Testis (tissue), 3 donors: ENCODE data around the gene EFTUD2. TPM values are rescaled to one million over a fixed set of nuclear protein-coding genes. Genes with fewer than 3 reads are reported as not detected.

Experiments
- DNase-seq: peaks from one replicate; pipeline ENCODE4 v3.0.0-alpha.2; 2019
- H3K27ac ChIP-seq, 2 donors: fragments of 200-600 bp; sonication (generic); one replicate each; pipeline ENCODE4 v1.5.1; 2019
- H3K27me3 ChIP-seq: fragments of 200-600 bp; sonication (generic); one replicate; pipeline ENCODE4 v1.5.1; 2019
- H3K36me3 ChIP-seq: fragments of 200-600 bp; sonication (generic); one replicate; pipeline ENCODE4 v1.5.1; 2017; ENCODE audit warnings: low read depth; ENCODE audit errors: missing control alignments
- H3K4me1 ChIP-seq: fragments of 200-600 bp; sonication (generic); one replicate; pipeline ENCODE4 v1.5.1; 2019
- H3K4me3 ChIP-seq, 2 donors: fragments of 200-600 bp; sonication (generic); one replicate each; pipeline ENCODE4 v1.5.1; 2017 to 2019
- H3K9me3 ChIP-seq: fragments of 200-600 bp; sonication (generic); one replicate; pipeline ENCODE4 v1.5.1; 2017
- POLR2A ChIP-seq: fragments of 450-650 bp; IDR thresholded peaks from one replicate; pipeline ENCODE4 v1.6.1; 2017; ENCODE audit warnings: antibody characterized with exemption, mild to moderate bottlenecking, moderate library complexity
- WGBS, 2 donors: methylation state at CpG; one replicate each; pipeline ENCODE4 v1.1.5; 2018; 5-methylcytosine and 5-hydroxymethylcytosine counted together
- intact Hi-C: fragments of 100-400 bp; cut with DNase I; formaldehyde crosslinking; loops from one replicate; pipeline ENCODE4 v1.15.1; 2023; ENCODE audit warnings: low total_unique reads
- polyA plus RNA-seq: library from polyadenylated mRNA; stranded (reverse); fragments of 350-450 nt; fragmentation: Illumina TruSeq; extraction: RNeasy Lipid Tissue Mini Kit (QIAGEN cat#74804); gene quantifications from one replicate; pipeline ENCODE4 v1.2.3, GENCODE V29; 2014; ENCODE audit warnings: low read depth, low replicate concordance; ENCODE audit not compliant: insufficient read depth
- total RNA-seq, 2 donors: library from RNA; depleted of rRNA; stranded (reverse); fragments of >200 nt; gene quantifications; one replicate each; pipeline ENCODE4 v1.2.3, GENCODE V29; 2016
- TF ChIP-seq, protein P1 (sequence below), 3 experiments: fragments of 450-650 bp in 2 of 3; fragments of 200-600 bp in 1 of 3; sonication (generic) in 1 of 3; IDR thresholded peaks; one replicate each; pipeline ENCODE4 v1.5.1; 2016 to 2019; ENCODE audit warnings: antibody characterized with exemption in 3 of 3, mild to moderate bottlenecking in 2 of 3, moderate library complexity in 1 of 3

The EFTUD2 gene
- total and polyA plus RNA-seq, 3 donors from 2014 or later: 95.5 to 131 (median 124) TPM

DNA sequence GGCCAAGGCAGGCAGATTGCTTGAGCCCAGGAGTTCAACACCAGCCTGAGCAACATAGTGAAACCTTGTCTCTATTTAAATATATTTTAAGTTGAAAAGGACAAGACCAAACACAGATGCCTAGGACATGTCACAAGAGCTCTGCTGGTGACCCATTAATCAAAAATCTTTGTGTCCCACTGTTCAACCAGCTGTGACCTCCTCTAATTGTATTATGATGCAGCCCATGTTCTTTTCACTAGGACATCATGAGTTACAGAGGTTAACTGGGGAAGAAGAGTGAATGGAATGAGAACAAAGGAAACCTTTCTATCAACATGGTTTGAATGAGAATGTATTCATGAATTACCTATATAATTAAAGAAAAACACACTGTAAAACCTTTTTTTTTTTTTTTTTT lies 7.0 kb downstream of the EFTUD2 start:
- H3K9me3 ChIP-seq: no peaks in the 10 kb centered on the region
- no peak for DNase-seq
- H3K36me3 ChIP-seq: no peaks in the 10 kb centered on the region
- no peak overlapping the region for H3K27ac ChIP-seq
- H3K27me3 ChIP-seq: no peaks in the 10 kb centered on the region
- H3K4me1 ChIP-seq: peaks cover 8% of the 10 kb centered on the region
- no peak overlapping the region for H3K4me3 ChIP-seq
- intact Hi-C loops: no loop called here
- no peak for TF ChIP-seq POLR2A

DNA sequence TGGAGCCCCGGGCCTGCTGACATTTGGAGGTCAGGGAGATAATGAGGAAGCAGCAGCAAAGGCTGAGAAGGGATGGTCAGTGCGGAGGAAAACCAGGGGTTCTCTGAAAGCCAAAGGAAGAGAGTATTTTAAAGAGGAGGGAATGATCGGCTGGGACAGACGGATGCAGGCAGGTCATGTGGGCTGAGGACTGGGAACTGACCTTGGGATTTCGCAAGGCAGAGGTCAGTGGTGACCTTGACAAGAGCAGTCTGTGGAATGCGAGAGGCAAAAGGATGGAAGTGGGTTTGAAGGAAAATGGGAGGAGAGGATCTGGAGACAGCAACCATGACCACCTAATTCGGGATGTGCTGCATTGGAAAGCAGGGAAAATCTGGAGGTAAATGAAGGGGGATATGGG lies 10.2 kb downstream of the EFTUD2 start:
- Histone ChIP-seq H3K36me3 (no peaks in the 10 kb centered on the region), H3K27me3 (no peaks in the 10 kb centered on the region), H3K27ac (no peak overlapping the region), H3K9me3 (no peaks in the 10 kb centered on the region), H3K4me3 (no peak overlapping the region), H3K4me1 (peaks cover 8% of the 10 kb centered on the region)
- WGBS, 2 donors: 40 to 53% methylated on average over 7 of the region's 7 CpGs
- no peak for DNase-seq
- intact Hi-C loops: no loop called here
- TF ChIP-seq POLR2A: no peak
- TF ChIP-seq, protein P1, sequence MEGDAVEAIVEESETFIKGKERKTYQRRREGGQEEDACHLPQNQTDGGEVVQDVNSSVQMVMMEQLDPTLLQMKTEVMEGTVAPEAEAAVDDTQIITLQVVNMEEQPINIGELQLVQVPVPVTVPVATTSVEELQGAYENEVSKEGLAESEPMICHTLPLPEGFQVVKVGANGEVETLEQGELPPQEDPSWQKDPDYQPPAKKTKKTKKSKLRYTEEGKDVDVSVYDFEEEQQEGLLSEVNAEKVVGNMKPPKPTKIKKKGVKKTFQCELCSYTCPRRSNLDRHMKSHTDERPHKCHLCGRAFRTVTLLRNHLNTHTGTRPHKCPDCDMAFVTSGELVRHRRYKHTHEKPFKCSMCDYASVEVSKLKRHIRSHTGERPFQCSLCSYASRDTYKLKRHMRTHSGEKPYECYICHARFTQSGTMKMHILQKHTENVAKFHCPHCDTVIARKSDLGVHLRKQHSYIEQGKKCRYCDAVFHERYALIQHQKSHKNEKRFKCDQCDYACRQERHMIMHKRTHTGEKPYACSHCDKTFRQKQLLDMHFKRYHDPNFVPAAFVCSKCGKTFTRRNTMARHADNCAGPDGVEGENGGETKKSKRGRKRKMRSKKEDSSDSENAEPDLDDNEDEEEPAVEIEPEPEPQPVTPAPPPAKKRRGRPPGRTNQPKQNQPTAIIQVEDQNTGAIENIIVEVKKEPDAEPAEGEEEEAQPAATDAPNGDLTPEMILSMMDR (IDR thresholded peaks at IDR 0.05): no peak

DNA sequence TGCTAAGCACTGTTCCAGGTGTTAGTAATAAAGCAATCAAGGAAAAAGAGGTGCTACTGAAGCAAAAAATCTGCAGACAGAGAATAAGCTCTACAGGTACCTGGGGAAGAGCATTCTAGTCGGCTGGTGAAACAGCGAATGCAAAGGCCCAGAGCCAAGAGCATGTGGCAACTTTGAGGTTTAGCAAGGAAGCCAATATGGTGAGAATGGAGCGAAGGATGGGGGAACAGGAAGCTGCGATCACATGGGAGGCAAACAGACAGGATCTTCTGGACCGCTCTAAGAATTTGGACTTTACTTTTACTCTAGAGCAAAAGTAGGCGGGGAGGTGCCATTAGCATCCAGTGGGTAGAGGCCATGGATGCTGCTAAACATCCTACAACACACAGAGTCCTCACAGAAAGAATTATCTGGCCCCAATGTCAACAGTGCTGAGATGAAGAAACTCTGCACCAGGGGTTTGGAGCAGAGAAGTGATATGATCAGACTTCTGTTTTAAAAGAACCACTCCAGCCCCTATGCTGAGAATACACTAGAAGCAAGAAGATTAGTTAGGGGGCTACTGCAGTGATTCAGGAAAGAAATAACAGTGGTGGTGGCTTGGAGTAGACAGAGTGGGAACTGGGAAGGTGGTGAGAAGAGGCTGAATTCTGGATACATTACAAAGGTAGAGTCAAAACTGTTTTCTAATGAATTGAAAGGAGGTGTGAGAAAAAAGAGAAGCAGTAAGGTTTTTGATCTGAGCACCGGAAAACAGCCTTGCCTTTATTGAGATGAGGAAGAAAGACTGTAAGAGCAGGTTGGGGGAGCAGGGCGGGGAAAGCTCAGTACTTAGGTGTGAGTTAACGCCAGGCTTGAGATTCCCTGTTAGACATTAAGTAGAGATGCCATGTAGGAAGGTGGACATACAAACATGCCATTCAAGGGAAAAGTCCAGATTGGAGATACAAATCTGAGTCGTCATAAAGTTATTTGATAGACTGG lies 11.0 kb downstream of the EFTUD2 start:
- DNase-seq: no peak
- H3K27ac ChIP-seq: no peak overlapping the region
- no peak overlapping the region for H3K4me3 ChIP-seq
- H3K9me3 ChIP-seq: no peaks in the 10 kb centered on the region
- no peaks in the 10 kb centered on the region for H3K27me3 ChIP-seq
- no peaks in the 10 kb centered on the region for H3K36me3 ChIP-seq
- TF ChIP-seq, protein P1 (IDR thresholded peaks at IDR 0.05): no peak
- TF ChIP-seq POLR2A: no peak
- peaks cover 8% of the 10 kb centered on the region for H3K4me1 ChIP-seq
- intact Hi-C loops: no loop called here
- 80% methylated on average over 10 of the region's 10 CpGs for WGBS, 2 donors

DNA sequence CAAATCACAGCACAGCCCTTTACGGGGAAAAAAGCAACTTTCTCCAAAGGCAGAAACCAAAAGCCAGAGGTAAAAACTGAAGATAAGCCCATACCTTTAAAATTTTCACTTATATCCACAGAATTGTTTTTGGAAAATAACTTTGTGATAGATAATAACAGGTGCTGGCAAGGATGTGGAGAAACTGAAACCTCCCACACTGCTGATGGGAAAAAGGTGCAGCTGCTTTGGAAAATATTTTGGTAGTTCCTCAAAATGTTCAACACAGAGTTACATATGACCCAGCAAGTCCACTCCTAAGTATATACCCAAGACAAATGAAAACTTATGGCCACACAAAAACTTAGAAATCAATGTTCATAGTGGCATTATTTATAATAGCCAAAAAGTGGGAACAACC lies 12.2 kb downstream of the EFTUD2 start:
- Histone ChIP-seq H3K4me1 (peaks cover 8% of the 10 kb centered on the region), H3K27ac (no peak overlapping the region), H3K36me3 (no peaks in the 10 kb centered on the region), H3K27me3 (no peaks in the 10 kb centered on the region), H3K9me3 (no peaks in the 10 kb centered on the region), H3K4me3 (no peak overlapping the region)
- no peak for DNase-seq
- intact Hi-C loops: no loop called here
- 77 to 78% methylated on average over 1 of the region's 1 CpG for WGBS, 2 donors
- TF ChIP-seq, protein P1 (IDR thresholded peaks at IDR 0.05): no peak
- TF ChIP-seq POLR2A: no peak

DNA sequence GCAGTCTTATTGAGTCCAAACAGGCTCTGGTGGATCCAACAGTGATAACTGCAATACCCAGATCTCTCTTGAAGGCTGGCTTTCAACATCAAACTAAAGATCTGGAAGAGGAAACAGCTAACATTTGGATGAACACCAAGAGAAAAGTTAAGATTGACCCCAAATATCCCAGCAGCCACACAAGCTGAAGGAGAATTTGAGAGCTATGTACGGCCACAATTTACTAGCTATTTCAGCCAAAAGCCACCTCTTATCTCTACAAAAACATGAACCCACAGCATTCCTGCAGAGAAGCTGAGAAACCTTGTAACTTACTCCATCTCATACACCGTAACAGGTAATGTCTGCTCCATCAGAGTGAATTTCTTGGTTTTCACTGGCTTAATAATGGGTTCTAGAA lies 14.3 kb downstream of the EFTUD2 start:
- WGBS, 2 donors: 34 to 49% methylated on average over 2 of the region's 2 CpGs

More for the DNA sequence above, 14.3 kb downstream of the EFTUD2 start:
- intact Hi-C loops: no loop called here
- Histone ChIP-seq H3K9me3 (no peaks in the 10 kb centered on the region), H3K4me1 (peaks cover 8% of the 10 kb centered on the region), H3K36me3 (no peaks in the 10 kb centered on the region), H3K27me3 (no peaks in the 10 kb centered on the region), H3K27ac (no peak overlapping the region), H3K4me3 (no peak overlapping the region)
- TF ChIP-seq, protein P1 (IDR thresholded peaks at IDR 0.05): no peak
- no peak for TF ChIP-seq POLR2A
- no peak for DNase-seq
